ENCODE data around the gene GPR179.
A peak's percentile ranks its signal among the peaks of the same experiment; 100 is the strongest.

GPR179 gene

GRCh38 chr17:38342886-38343607 is 709 bp downstream of the GPR179 start:
- DNase-seq, result no peak

- peak; percentile 37 for DNase-seq
Observed at GRCh38 chr17:38341035-38341721, 2.6 kb downstream of the GPR179 start.

GRCh38 chr17:38339891-38340290 is 3.9 kb downstream of the GPR179 start:
- no peak for DNase-seq

- DNase-seq, result no peak
Observed at GRCh38 chr17:38338535-38338934, 5.2 kb downstream of the GPR179 start.

GRCh38 chr17:38338053-38338452 is 5.7 kb downstream of the GPR179 start:
- peak; percentile 48 for DNase-seq

GRCh38 chr17:38336838-38337237 is 6.9 kb downstream of the GPR179 start:
- DNase-seq, result no peak

GRCh38 chr17:38334480-38335364 is 9.0 kb downstream of the GPR179 start:
- DNase-seq, result no peak

- DNase-seq, result peak; percentile 17
Observed at GRCh38 chr17:38333635-38334295, 10.0 kb downstream of the GPR179 start.

- no peak for DNase-seq
Observed at GRCh38 chr17:38332735-38333134, 11.0 kb downstream of the GPR179 start.

- no peak for DNase-seq
Observed at GRCh38 chr17:38330941-38331411, 12.8 kb downstream of the GPR179 start.

- DNase-seq, result no peak
Observed at GRCh38 chr17:38329808-38330730, 13.7 kb downstream of the GPR179 start.

- no peak for DNase-seq
Observed at GRCh38 chr17:38329284-38329683, 14.5 kb downstream of the GPR179 start.

GRCh38 chr17:38328620-38329019 is 15.1 kb downstream of the GPR179 start:
- no peak for DNase-seq

- no peak for DNase-seq
Observed at GRCh38 chr17:38327936-38328335, 15.8 kb downstream of the GPR179 start.

- DNase-seq, result no peak
Observed at GRCh38 chr17:38326996-38327792, 16.6 kb downstream of the GPR179 start.

- DNase-seq, result peak; percentile 10
Observed at GRCh38 chr17:38325221-38325851, 18.4 kb downstream of the GPR179 start.

- no peak for DNase-seq
Observed at GRCh38 chr17:38324772-38325171, 19.0 kb downstream of the GPR179 start.

- no peak for DNase-seq
Observed at GRCh38 chr17:38324141-38324697, 19.5 kb downstream of the GPR179 start.

- DNase-seq, result no peak
Observed at GRCh38 chr17:38322897-38323296, 20.9 kb downstream of the GPR179 start.
